ENCODE data around the gene WNK2. TPM values are rescaled to one million over a fixed set of nuclear protein-coding genes. Genes with fewer than 3 reads are reported as not detected.
A peak's percentile ranks its signal among the peaks of the same experiment; 100 is the strongest.

The WNK2 gene
- total RNA-seq, 1 donor from 2014 or later: 9.7 TPM

GRCh38 chr9:93288341-93288740 is 104.4 kb downstream of the WNK2 start:
- DNase-seq (ENCODE audit: low read depth): no peak
- Histone ChIP-seq H3K36me3 (ENCODE audit: control insufficient read depth, insufficient read depth, low read length) (no peaks in the 10 kb centered on the region), H3K27me3 (ENCODE audit: control insufficient read depth, insufficient read depth, low read length) (no peaks in the 10 kb centered on the region), H3K4me3 (ENCODE audit: low read depth, low read length) (no peak overlapping the region)
- TF ChIP-seq, protein P1, sequence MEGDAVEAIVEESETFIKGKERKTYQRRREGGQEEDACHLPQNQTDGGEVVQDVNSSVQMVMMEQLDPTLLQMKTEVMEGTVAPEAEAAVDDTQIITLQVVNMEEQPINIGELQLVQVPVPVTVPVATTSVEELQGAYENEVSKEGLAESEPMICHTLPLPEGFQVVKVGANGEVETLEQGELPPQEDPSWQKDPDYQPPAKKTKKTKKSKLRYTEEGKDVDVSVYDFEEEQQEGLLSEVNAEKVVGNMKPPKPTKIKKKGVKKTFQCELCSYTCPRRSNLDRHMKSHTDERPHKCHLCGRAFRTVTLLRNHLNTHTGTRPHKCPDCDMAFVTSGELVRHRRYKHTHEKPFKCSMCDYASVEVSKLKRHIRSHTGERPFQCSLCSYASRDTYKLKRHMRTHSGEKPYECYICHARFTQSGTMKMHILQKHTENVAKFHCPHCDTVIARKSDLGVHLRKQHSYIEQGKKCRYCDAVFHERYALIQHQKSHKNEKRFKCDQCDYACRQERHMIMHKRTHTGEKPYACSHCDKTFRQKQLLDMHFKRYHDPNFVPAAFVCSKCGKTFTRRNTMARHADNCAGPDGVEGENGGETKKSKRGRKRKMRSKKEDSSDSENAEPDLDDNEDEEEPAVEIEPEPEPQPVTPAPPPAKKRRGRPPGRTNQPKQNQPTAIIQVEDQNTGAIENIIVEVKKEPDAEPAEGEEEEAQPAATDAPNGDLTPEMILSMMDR (IDR thresholded peaks at IDR 0.05; ENCODE audit: insufficient read depth, low read length, poor library complexity, severe bottlenecking): no peak

DNA sequence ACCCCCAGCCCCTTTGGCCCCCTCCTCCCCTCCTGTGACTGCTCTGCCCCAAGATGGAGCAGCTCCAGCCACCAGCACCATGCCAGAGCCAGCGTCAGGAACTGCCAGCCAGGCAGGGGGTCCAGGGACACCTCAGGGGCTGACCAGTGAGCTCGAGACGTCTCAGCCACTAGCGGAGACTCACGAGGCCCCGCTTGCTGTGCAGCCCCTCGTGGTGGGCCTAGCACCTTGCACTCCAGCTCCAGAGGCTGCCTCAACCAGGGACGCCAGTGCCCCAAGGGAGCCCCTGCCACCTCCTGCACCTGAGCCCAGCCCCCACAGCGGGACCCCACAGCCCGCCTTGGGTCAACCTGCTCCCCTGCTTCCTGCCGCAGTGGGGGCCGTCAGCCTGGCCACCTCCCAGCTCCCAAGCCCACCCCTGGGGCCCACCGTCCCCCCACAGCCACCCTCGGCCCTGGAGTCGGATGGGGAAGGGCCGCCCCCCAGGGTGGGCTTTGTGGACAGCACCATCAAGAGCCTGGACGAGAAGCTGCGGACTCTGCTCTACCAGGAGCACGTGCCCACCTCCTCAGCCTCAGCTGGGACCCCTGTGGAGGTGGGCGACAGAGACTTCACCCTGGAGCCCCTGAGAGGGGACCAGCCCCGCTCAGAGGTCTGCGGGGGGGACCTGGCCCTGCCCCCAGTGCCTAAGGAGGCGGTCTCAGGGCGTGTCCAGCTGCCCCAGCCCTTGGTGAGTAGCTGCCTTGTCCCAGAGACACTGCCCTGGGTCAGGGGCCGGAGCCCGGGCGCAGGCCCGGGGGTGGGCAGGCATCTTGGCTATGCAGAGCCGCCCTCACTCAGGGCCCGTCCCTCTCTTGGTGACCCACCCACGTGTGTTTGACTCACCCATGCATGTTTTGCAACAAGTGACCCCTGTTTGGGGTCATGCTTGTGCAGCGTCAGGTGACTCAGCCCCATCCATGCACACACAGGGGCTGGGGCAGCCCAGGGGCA is 105.2 kb downstream of the WNK2 start:
- TF ChIP-seq, protein P1 (IDR thresholded peaks at IDR 0.05; ENCODE audit: insufficient read depth, low read length, poor library complexity, severe bottlenecking): no peak
- Histone ChIP-seq H3K36me3 (ENCODE audit: control insufficient read depth, insufficient read depth, low read length) (no peaks in the 10 kb centered on the region), H3K27me3 (ENCODE audit: control insufficient read depth, insufficient read depth, low read length) (peaks cover under 1% of the 10 kb centered on the region), H3K4me3 (ENCODE audit: low read depth, low read length) (no peak overlapping the region)
- peak; percentile 76 for DNase-seq (ENCODE audit: low read depth)

- no peak for DNase-seq (ENCODE audit: low read depth)
- Histone ChIP-seq H3K36me3 (ENCODE audit: control insufficient read depth, insufficient read depth, low read length) (no peaks in the 10 kb centered on the region), H3K4me3 (ENCODE audit: low read depth, low read length) (no peak overlapping the region), H3K27me3 (ENCODE audit: control insufficient read depth, insufficient read depth, low read length) (peaks cover 8% of the 10 kb centered on the region)
- TF ChIP-seq, protein P1 (IDR thresholded peaks at IDR 0.05; ENCODE audit: insufficient read depth, low read length, poor library complexity, severe bottlenecking): no peak
Measured at GRCh38 chr9:93290495-93291434, 106.8 kb downstream of the WNK2 start.

DNA sequence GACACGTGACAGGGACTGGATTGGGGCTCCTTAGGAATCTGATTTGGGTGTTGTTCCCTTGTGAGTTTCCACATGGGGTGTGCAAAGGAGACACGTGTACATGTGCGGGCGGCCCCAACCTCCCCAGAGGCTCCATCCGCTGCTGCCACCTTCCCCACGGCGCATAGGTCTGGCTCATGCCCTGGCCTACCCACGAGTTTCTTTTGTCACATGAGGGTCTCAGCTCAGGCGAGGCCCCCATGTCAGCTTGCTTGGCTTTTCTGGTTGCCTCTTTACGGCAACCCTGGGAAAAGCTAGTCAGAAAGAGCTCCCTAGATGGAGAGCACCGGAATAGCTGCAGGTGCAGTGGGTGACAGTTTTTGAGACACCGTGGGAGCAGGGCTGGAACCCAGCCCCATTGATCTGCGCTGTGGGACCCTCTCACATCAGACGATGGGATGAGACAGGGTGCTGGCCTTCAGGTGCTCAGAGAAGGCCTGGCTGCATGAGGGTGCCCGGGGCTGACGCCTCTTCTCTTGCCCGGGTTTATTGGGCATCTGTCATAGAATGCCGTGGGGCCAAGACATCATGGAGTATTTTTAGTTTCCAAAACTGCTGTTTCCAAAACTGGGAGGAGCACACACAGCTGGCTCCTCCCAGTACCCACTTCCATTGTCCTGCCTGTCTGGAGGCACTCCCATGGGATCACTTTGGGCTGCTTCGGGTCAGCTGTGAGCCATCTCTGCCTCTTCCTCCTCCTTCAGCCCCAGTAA is 107.8 kb downstream of the WNK2 start:
- DNase-seq (ENCODE audit: low read depth): no peak
- H3K4me3 ChIP-seq (ENCODE audit: low read depth, low read length): no peak overlapping the region
- TF ChIP-seq, protein P1 (IDR thresholded peaks at IDR 0.05; ENCODE audit: insufficient read depth, low read length, poor library complexity, severe bottlenecking): no peak
- H3K36me3 ChIP-seq (ENCODE audit: control insufficient read depth, insufficient read depth, low read length): no peaks in the 10 kb centered on the region
- H3K27me3 ChIP-seq (ENCODE audit: control insufficient read depth, insufficient read depth, low read length): peaks cover 8% of the 10 kb centered on the region

DNA sequence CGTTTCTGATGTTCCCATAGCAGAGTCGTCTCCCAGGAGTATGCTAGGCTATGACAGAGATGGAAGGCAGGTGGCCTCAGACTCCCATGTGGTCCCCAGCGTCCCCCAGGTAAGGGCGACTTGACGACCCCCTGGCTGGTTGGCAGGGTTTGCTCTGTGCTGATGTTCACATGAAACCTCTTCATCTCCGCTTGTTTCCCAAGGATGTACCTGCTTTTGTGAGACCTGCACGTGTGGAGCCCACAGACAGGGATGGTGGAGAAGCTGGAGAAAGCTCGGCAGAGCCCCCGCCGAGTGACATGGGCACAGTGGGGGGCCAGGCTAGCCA is 108.3 kb downstream of the WNK2 start:
- Histone ChIP-seq H3K27me3 (ENCODE audit: control insufficient read depth, insufficient read depth, low read length) (peaks cover 8% of the 10 kb centered on the region), H3K36me3 (ENCODE audit: control insufficient read depth, insufficient read depth, low read length) (no peaks in the 10 kb centered on the region), H3K4me3 (ENCODE audit: low read depth, low read length) (no peak overlapping the region)
- no peak for DNase-seq (ENCODE audit: low read depth)
- TF ChIP-seq, protein P1 (IDR thresholded peaks at IDR 0.05; ENCODE audit: insufficient read depth, low read length, poor library complexity, severe bottlenecking): no peak
